H1 (cell line): ENCODE data around the gene SSH2. TPM values are rescaled to one million over a fixed set of nuclear protein-coding genes. Genes with fewer than 3 reads are reported as not detected.

Experiments used
- RBBP5 ChIP-seq: IDR thresholded peaks from 2 replicates; pipeline ENCODE4 v1.7.1; 2012; ENCODE audit warnings: low read depth, mild to moderate bottlenecking, inconsistent platforms, low read length, moderate library complexity, borderline replicate concordance
- polyA plus RNA-seq, 7 experiments: library from polyadenylated mRNA; depleted of rRNA in 3 of 7; stranded (reverse) in 5 of 7; unstranded in 2 of 7; fragments of >200 nt in 5 of 7; fragments of 200-250 nt in 2 of 7; gene quantifications; 1 replicate in 5 of 7; 2 replicates in 1 of 7; 4 replicates in 1 of 7; pipeline versions ENCODE4 v1.2.1 to v1.2.3, GENCODE V29; 2011 to 2013; ENCODE audit warnings: missing spikeins in 2 of 7, mixed read lengths in 2 of 7
- total RNA-seq: library from RNA; stranded (reverse); fragmentation: NEBNext Ultra II Directional; extraction: Animal tissue kit (Norgen Biotek cat#: 25700); gene quantifications from 2 replicates; pipeline ENCODE4 v1.2.1, GENCODE V29; 2021

SSH2 gene
- total and polyA plus RNA-seq, 2 of the 8 experiments (the other 6 are each of a cell fraction or from before 2014, with no cell fraction given) = 5.2 to 15.9 TPM

DNA sequence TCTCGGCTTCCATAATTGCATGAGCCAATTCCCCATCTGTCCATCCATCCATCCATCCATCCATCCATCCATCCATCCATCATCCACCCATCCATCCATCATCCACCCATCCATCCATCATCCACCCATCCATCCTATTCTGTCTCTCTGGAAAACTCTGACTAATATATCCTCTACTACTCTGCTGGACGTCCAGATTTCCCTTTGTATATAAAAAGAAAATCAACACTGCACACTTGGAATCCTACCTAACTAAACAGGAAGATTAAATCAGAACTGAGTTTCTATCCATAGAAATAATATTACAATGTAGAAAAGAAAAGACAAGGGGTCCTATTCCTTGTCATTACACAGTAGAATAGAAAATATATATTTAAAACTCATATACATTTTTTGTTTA is 157.0 kb downstream of the SSH2 start (continued):
- no peak for TF ChIP-seq RBBP5
